Central memory CD8-positive, alpha-beta T cell (primary cell): ENCODE measurements around the gene PRPSAP2.

Source experiments
- ATAC-seq: fragments of 150-1000 bp; cut with Tn5 transposase; replicated peaks from 2 replicates; pipeline ENCODE4 v1.10.0; 2022; ENCODE audit warnings: mild to moderate bottlenecking, moderate FRiP score, moderate number of reproducible peaks; ENCODE audit not compliant: poor library complexity, severe bottlenecking; ENCODE audit errors: extremely low read depth
- DNase-seq, 2 donors: peaks; one replicate each; pipeline ENCODE4 v3.0.0; 2021; ENCODE audit warnings: low spot score in 2 of 2
- H3K27ac Mint-ChIP-seq: one replicate; pipeline ENCODE4 v1.8.0; 2022; ENCODE audit warnings: low read depth, mild to moderate bottlenecking, moderate library complexity, mixed read lengths
- H3K27me3 Mint-ChIP-seq: one replicate; pipeline ENCODE4 v1.8.0; 2022; ENCODE audit warnings: mixed read lengths
- H3K36me3 Mint-ChIP-seq: one replicate; pipeline ENCODE4 v1.8.0; 2022; ENCODE audit warnings: mild to moderate bottlenecking, moderate library complexity, mixed read lengths; ENCODE audit not compliant: insufficient read depth
- H3K4me1 Mint-ChIP-seq: one replicate; pipeline ENCODE4 v1.8.0; 2022; ENCODE audit warnings: mixed read lengths
- H3K4me3 Mint-ChIP-seq: one replicate; pipeline ENCODE4 v1.8.0; 2022; ENCODE audit warnings: mild to moderate bottlenecking, moderate library complexity, mixed read lengths
- H3K9me3 Mint-ChIP-seq: one replicate; pipeline ENCODE4 v1.8.0; 2022; ENCODE audit warnings: mixed read lengths

PRPSAP2 gene

GRCh38 chr17:18970582-18971480, 112.9 kb downstream of the PRPSAP2 start:
- DNase-seq, result no peak
- peaks cover 5% of the 10 kb centered on the region for H3K36me3 Mint-ChIP-seq
- no peak for ATAC-seq
- no peak overlapping the region for H3K4me3 Mint-ChIP-seq
- no peaks in the 10 kb centered on the region for H3K9me3 Mint-ChIP-seq
- H3K4me1 Mint-ChIP-seq, result no peaks in the 10 kb centered on the region
- no peaks in the 10 kb centered on the region for H3K27me3 Mint-ChIP-seq
- no peak overlapping the region for H3K27ac Mint-ChIP-seq

- no peak for DNase-seq
- ATAC-seq, result no peak
- Mint-ChIP-seq H3K36me3 (peaks cover 5% of the 10 kb centered on the region), H3K9me3 (no peaks in the 10 kb centered on the region), H3K27ac (no peak overlapping the region), H3K4me3 (no peak overlapping the region), H3K27me3 (no peaks in the 10 kb centered on the region), H3K4me1 (no peaks in the 10 kb centered on the region)
Observed at GRCh38 chr17:18971801-18972200, 113.9 kb downstream of the PRPSAP2 start.

GRCh38 chr17:18974407-18975149, 116.6 kb downstream of the PRPSAP2 start:
- Mint-ChIP-seq H3K9me3 (no peaks in the 10 kb centered on the region), H3K27ac (no peak overlapping the region), H3K4me1 (no peaks in the 10 kb centered on the region), H3K4me3 (no peak overlapping the region), H3K27me3 (no peaks in the 10 kb centered on the region), H3K36me3 (peaks cover 8% of the 10 kb centered on the region)
- no peak for DNase-seq
- ATAC-seq, result no peak

GRCh38 chr17:18975597-18975996, 117.7 kb downstream of the PRPSAP2 start:
- Mint-ChIP-seq H3K4me3 (no peak overlapping the region), H3K4me1 (no peaks in the 10 kb centered on the region), H3K27ac (no peak overlapping the region), H3K27me3 (no peaks in the 10 kb centered on the region), H3K9me3 (no peaks in the 10 kb centered on the region), H3K36me3 (peaks cover 8% of the 10 kb centered on the region)
- ATAC-seq, result no peak
- DNase-seq, result no peak

- H3K27ac Mint-ChIP-seq, result no peak overlapping the region
- no peak overlapping the region for H3K4me3 Mint-ChIP-seq
- no peaks in the 10 kb centered on the region for H3K27me3 Mint-ChIP-seq
- H3K9me3 Mint-ChIP-seq, result no peaks in the 10 kb centered on the region
- no peaks in the 10 kb centered on the region for H3K4me1 Mint-ChIP-seq
- peaks cover 8% of the 10 kb centered on the region for H3K36me3 Mint-ChIP-seq
- DNase-seq (no peak), ATAC-seq (no peak)
Observed at GRCh38 chr17:18976201-18976600, 118.3 kb downstream of the PRPSAP2 start.

- Mint-ChIP-seq H3K27me3 (no peaks in the 10 kb centered on the region), H3K4me3 (no peak overlapping the region), H3K27ac (no peak overlapping the region), H3K36me3 (peaks cover 8% of the 10 kb centered on the region), H3K4me1 (no peaks in the 10 kb centered on the region), H3K9me3 (no peaks in the 10 kb centered on the region)
- DNase-seq (no peak), ATAC-seq (no peak)
Observed at GRCh38 chr17:18977021-18977420, 119.1 kb downstream of the PRPSAP2 start.

- H3K27me3 Mint-ChIP-seq, result no peaks in the 10 kb centered on the region
- ATAC-seq, result no peak
- H3K36me3 Mint-ChIP-seq, result peaks cover 8% of the 10 kb centered on the region
- no peak overlapping the region for H3K27ac Mint-ChIP-seq
- no peak overlapping the region for H3K4me3 Mint-ChIP-seq
- DNase-seq, result no peak
- H3K4me1 Mint-ChIP-seq, result no peaks in the 10 kb centered on the region
- H3K9me3 Mint-ChIP-seq, result no peaks in the 10 kb centered on the region
Observed at GRCh38 chr17:18977646-18978045, 119.7 kb downstream of the PRPSAP2 start.

- no peak for DNase-seq
- no peak for ATAC-seq
- Mint-ChIP-seq H3K4me1 (no peaks in the 10 kb centered on the region), H3K36me3 (peaks cover 8% of the 10 kb centered on the region), H3K27me3 (no peaks in the 10 kb centered on the region), H3K9me3 (no peaks in the 10 kb centered on the region), H3K4me3 (no peak overlapping the region), H3K27ac (no peak overlapping the region)
Observed at GRCh38 chr17:18978050-18978449, 120.1 kb downstream of the PRPSAP2 start.

- no peak for DNase-seq
- Mint-ChIP-seq H3K4me1 (no peaks in the 10 kb centered on the region), H3K27ac (no peak overlapping the region), H3K27me3 (no peaks in the 10 kb centered on the region), H3K4me3 (no peak overlapping the region), H3K36me3 (peaks cover 6% of the 10 kb centered on the region), H3K9me3 (no peaks in the 10 kb centered on the region)
- ATAC-seq, result no peak
Observed at GRCh38 chr17:18978655-18979054, 120.7 kb downstream of the PRPSAP2 start.
